Stimulated activated CD8-positive, alpha-beta memory T cell treated with anti-CD3 and anti-CD28 coated beads, Interleukin-4, amount 100 ng/mL, for 1 hour (primary cell): ENCODE results near the gene PRSS38.

Experiments
- DNase-seq, 2 donors: peaks; one replicate each; pipeline ENCODE4 v3.0.0-alpha.2; 2020; ENCODE audit warnings: low read depth in 2 of 2, low spot score in 1 of 2

Gene PRSS38

GRCh38 chr1:227792216-227793078, 23.0 kb upstream of the PRSS38 start:
- DNase-seq = no peak

- no peak for DNase-seq
These were observed 22.2 kb upstream of the PRSS38 start for GRCh38 chr1:227793079-227793947.

- no peak for DNase-seq
These were observed 21.3 kb upstream of the PRSS38 start for GRCh38 chr1:227793948-227794816.

GRCh38 chr1:227794817-227795192, 20.7 kb upstream of the PRSS38 start:
- DNase-seq = no peak

- DNase-seq = no peak
These were observed 19.7 kb upstream of the PRSS38 start for GRCh38 chr1:227795732-227796131.

- DNase-seq = no peak
These were observed 19.0 kb upstream of the PRSS38 start for GRCh38 chr1:227796359-227796915.

- DNase-seq = no peak
These were observed 18.3 kb upstream of the PRSS38 start for GRCh38 chr1:227797144-227797543.

GRCh38 chr1:227797625-227798024, 17.9 kb upstream of the PRSS38 start:
- no peak for DNase-seq

GRCh38 chr1:227798078-227798802, 17.2 kb upstream of the PRSS38 start:
- DNase-seq = no peak

GRCh38 chr1:227799756-227800155, 15.7 kb upstream of the PRSS38 start:
- DNase-seq = no peak

- DNase-seq = no peak
These were observed 11.5 kb upstream of the PRSS38 start for GRCh38 chr1:227803933-227804332.

- DNase-seq = no peak
These were observed 9.8 kb upstream of the PRSS38 start for GRCh38 chr1:227805606-227806197.

- DNase-seq = no peak
These were observed 6.9 kb upstream of the PRSS38 start for GRCh38 chr1:227808566-227808965.

- no peak for DNase-seq
These were observed 6.4 kb upstream of the PRSS38 start for GRCh38 chr1:227809026-227809425.

- no peak for DNase-seq
These were observed 1.5 kb upstream of the PRSS38 start for GRCh38 chr1:227813962-227814361.

GRCh38 chr1:227816750-227817446, 1.4 kb downstream of the PRSS38 start:
- no peak for DNase-seq

GRCh38 chr1:227823537-227823936, 8.1 kb downstream of the PRSS38 start:
- no peak for DNase-seq

- DNase-seq = no peak
These were observed 8.7 kb downstream of the PRSS38 start for GRCh38 chr1:227824204-227824603.

- DNase-seq = no peak
These were observed 13.3 kb downstream of the PRSS38 start for GRCh38 chr1:227828786-227829185.
